ENCODE data around the gene CDK5. TPM values are rescaled to one million over a fixed set of nuclear protein-coding genes. Genes with fewer than 3 reads are reported as not detected.

The CDK5 gene
- total and polyA plus RNA-seq, 9 of the 15 experiments (the other 6 are each of a cell fraction or from before 2014, with no cell fraction given), result 3.2 to 38.0 (median 27.5) TPM

DNA sequence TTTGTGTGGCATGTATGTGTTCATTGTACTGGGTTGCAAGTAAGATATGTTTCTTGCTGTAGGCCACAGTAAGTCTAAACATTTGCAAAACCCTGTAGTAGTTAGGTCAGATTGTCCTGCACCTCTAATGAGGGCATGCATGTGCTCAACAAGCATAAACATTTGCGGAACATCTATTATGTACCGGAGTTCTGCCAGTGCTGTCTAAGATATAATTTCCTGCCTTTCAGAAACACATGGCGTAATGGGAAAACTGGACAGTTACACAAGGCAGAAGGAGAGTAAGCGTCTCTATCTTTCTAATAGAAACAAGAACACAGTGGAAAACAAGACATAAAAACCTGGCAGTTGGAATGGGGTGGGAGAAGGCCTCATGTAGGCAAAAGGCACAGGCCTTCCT lies 26.7 kb downstream of the CDK5 start:
- H3K9ac ChIP-seq (ENCODE audit: insufficient read depth in 1 of 2, low read depth in 2 of 2, low read length in 2 of 2), result no peak overlapping the region
- H3K9me3 ChIP-seq (replicated peaks; ENCODE audit: control insufficient read depth, insufficient read depth, low read depth, low read length), result no peaks in the 10 kb centered on the region
- BruUV-seq (replicated peaks), result no TSS peak
- peaks cover 34% of the 10 kb centered on the region for H3K79me2 ChIP-seq (ENCODE audit: control insufficient read depth, insufficient read depth, low read length)
- H3K27me3 ChIP-seq (ENCODE audit: control insufficient read depth in 2 of 2, insufficient read depth in 2 of 2, low read length in 2 of 2), result no peaks in the 10 kb centered on the region
- H3K36me3 ChIP-seq (ENCODE audit: control insufficient read depth, insufficient read depth, low read length), result peaks cover 56% of the 10 kb centered on the region; the same call in 2 of the 3 replicates
- in situ Hi-C loops (cut with MboI), result no loop called here
- WGBS (ENCODE audit: insufficient coverage, low coverage, missing lambda C conversion rate), result 89% methylated on average over 4 of the region's 4 CpGs
- no peaks in the 10 kb centered on the region for H4K20me1 ChIP-seq (replicated peaks; ENCODE audit: control insufficient read depth, insufficient read depth, low read length)
- H3K4me2 ChIP-seq (ENCODE audit: insufficient read depth, low read length), result no peak overlapping the region
- H3K27ac ChIP-seq (ENCODE audit: extremely low read depth, low read depth, low read length), result no peak overlapping the region
- DNase-seq (ENCODE audit: extremely low read depth in 1 of 4, low spot score in 3 of 4), result no peak
- ATAC-seq, result no peak
- intact Hi-C loops (cut with micrococcal nuclease), result no loop called here
- H3K4me3 ChIP-seq, result no peak overlapping the region
- POLR2A ChIA-PET, result interaction anchor here (14.3 kb wide), 1 partner anchor 22 kb away, joined by 146 read pairs; no protein-coding TSS in a partner anchor
- H2AFZ ChIP-seq (ENCODE audit: low read depth, low read length), result no peak overlapping the region
- CTCF ChIA-PET (ENCODE audit: low intra/inter-chr PET ratio), result no interaction called here
- H3K4me1 ChIP-seq (replicated peaks in 1 of 2; ENCODE audit: control insufficient read depth in 2 of 2, insufficient read depth in 2 of 2, low read length in 2 of 2), result peaks cover 21 to 50% of the 10 kb centered on the region in 2 experiments
- H3K9me1 ChIP-seq (ENCODE audit: control insufficient read depth, insufficient read depth, low read length), result no peaks in the 10 kb centered on the region
- FAIRE-seq, result no peak
- TF ChIP-seq ZNF512 (tag; IDR thresholded peaks at IDR 0.05) (no peak), HMGN3 (IDR thresholded peaks at IDR 0.05; ENCODE audit: borderline replicate concordance, extremely low read depth, insufficient read length, low read depth, low read length) (no peak), EP300 (IDR thresholded peaks at IDR 0.05; ENCODE audit: low read length) (no peak), TOE1 (IDR thresholded peaks at IDR 0.05; ENCODE audit: borderline replicate concordance) (no peak), TOE1 (CRISPR knock-in tag; IDR thresholded peaks at IDR 0.05; ENCODE audit: borderline replicate concordance, low read depth) (no peak), BCOR (IDR thresholded peaks at IDR 0.05) (no peak), NCOR1 (IDR thresholded peaks at IDR 0.05) (no peak), FOXJ2 (tag; IDR thresholded peaks at IDR 0.05) (no peak), PHF8 (IDR thresholded peaks at IDR 0.05; ENCODE audit: borderline replicate concordance, low read length) (no peak), CREM (IDR thresholded peaks at IDR 0.05; ENCODE audit: low read depth) (no peak), ZC3H8 (IDR thresholded peaks at IDR 0.05) (no peak), SNRNP70 (optimal IDR thresholded peaks at IDR 0.05; ENCODE audit: low read depth, low read length) (no peak), CEBPG (CRISPR knock-in tag; IDR thresholded peaks at IDR 0.05) (no peak), CEBPG (tag; conservative IDR thresholded peaks at IDR 0.05 in 1 of 2, IDR thresholded peaks at IDR 0.05 in 1 of 2) (no peak), EGR1 (conservative IDR thresholded peaks at IDR 0.05) (no peak), DACH1 (IDR thresholded peaks at IDR 0.05; ENCODE audit: partially characterized antibody) (no peak)

Data from K562 (cell line).